ENCODE results near the gene TBX1. TPM values are rescaled to one million over a fixed set of nuclear protein-coding genes. Genes with fewer than 3 reads are reported as not detected.
"Not testable (repeated sequence)": the region's sequence is repeated elsewhere in the genome, so short reads cannot be mapped to it uniquely, and the experiment has no call there.

TBX1 gene
- total RNA-seq, 2 experiments from 2014 or later = not detected

- H3K27me3 Mint-ChIP-seq (ENCODE audit: low read depth) = no peaks in the 10 kb centered on the region
- H3K4me1 Mint-ChIP-seq (ENCODE audit: low read depth) = no peaks in the 10 kb centered on the region
- DNase-seq = no peak
- intact Hi-C loops (cut with micrococcal nuclease) = no loop called here
- H3K27ac Mint-ChIP-seq = no peak overlapping the region
- H3K36me3 Mint-ChIP-seq (ENCODE audit: low read depth) = peaks cover 28% of the 10 kb centered on the region
- peaks cover 3% of the 10 kb centered on the region for H3K9me3 Mint-ChIP-seq
- CTCF ChIA-PET = interaction anchor here (0.5 kb wide), 1 partner anchor 9 kb away, joined by 3 read pairs; no protein-coding TSS in a partner anchor
- H3K4me3 Mint-ChIP-seq = no peak overlapping the region
Observed at GRCh38 chr22:19789406-19789805, 28.8 kb downstream of the TBX1 start.

GRCh38 chr22:19789828-19790227 is 29.2 kb downstream of the TBX1 start:
- CTCF ChIA-PET = interaction anchor here (0.5 kb wide), 1 partner anchor 9 kb away, joined by 3 read pairs; no protein-coding TSS in a partner anchor
- no peak for DNase-seq
- intact Hi-C loops (cut with micrococcal nuclease) = no loop called here
- Mint-ChIP-seq H3K4me1 (ENCODE audit: low read depth) (no peaks in the 10 kb centered on the region), H3K9me3 (peaks cover 3% of the 10 kb centered on the region), H3K27me3 (ENCODE audit: low read depth) (no peaks in the 10 kb centered on the region), H3K4me3 (no peak overlapping the region), H3K36me3 (ENCODE audit: low read depth) (peaks cover 30% of the 10 kb centered on the region), H3K27ac (no peak overlapping the region)

- intact Hi-C loops (cut with micrococcal nuclease) = no loop called here
- peaks cover 30% of the 10 kb centered on the region for H3K36me3 Mint-ChIP-seq (ENCODE audit: low read depth)
- CTCF ChIA-PET = no interaction called here
Observed at GRCh38 chr22:19791243-19791642, 30.7 kb downstream of the TBX1 start.

GRCh38 chr22:19791894-19792293 is 31.3 kb downstream of the TBX1 start:
- Mint-ChIP-seq H3K4me3 (no peak overlapping the region), H3K4me1 (ENCODE audit: low read depth) (peaks cover 7% of the 10 kb centered on the region), H3K36me3 (ENCODE audit: low read depth) (peaks cover 30% of the 10 kb centered on the region), H3K9me3 (peaks cover 3% of the 10 kb centered on the region), H3K27me3 (ENCODE audit: low read depth) (no peaks in the 10 kb centered on the region), H3K27ac (no peak overlapping the region)
- DNase-seq = no peak
- intact Hi-C loops (cut with micrococcal nuclease) = no loop called here
- CTCF ChIA-PET = interaction anchor here (0.5 kb wide), 1 partner anchor 157 kb away, joined by 4 read pairs; no protein-coding TSS in a partner anchor

More at GRCh38 chr22:19791243-19791642, 30.7 kb downstream of the TBX1 start:
- Mint-ChIP-seq H3K4me3 (no peak overlapping the region), H3K27me3 (ENCODE audit: low read depth) (no peaks in the 10 kb centered on the region), H3K9me3 (peaks cover 3% of the 10 kb centered on the region), H3K27ac (no peak overlapping the region), H3K4me1 (ENCODE audit: low read depth) (peaks cover 7% of the 10 kb centered on the region)
- DNase-seq = no peak

GRCh38 chr22:19792383-19792896 is 31.9 kb downstream of the TBX1 start:
- H3K9me3 Mint-ChIP-seq; H3K27ac Mint-ChIP-seq; H3K4me1 Mint-ChIP-seq (ENCODE audit: low read depth); intact Hi-C loops (cut with micrococcal nuclease); H3K4me3 Mint-ChIP-seq; DNase-seq; H3K27me3 Mint-ChIP-seq (ENCODE audit: low read depth); CTCF ChIA-PET: not testable (repeated sequence)
- H3K36me3 Mint-ChIP-seq (ENCODE audit: low read depth) = peaks cover 30% of the 10 kb centered on the region

GRCh38 chr22:19793161-19793560 is 32.6 kb downstream of the TBX1 start:
- Mint-ChIP-seq H3K27ac (no peak overlapping the region), H3K4me1 (ENCODE audit: low read depth) (peaks cover 7% of the 10 kb centered on the region), H3K36me3 (ENCODE audit: low read depth) (peaks cover 30% of the 10 kb centered on the region), H3K9me3 (peaks cover 3% of the 10 kb centered on the region), H3K27me3 (ENCODE audit: low read depth) (no peaks in the 10 kb centered on the region), H3K4me3 (no peak overlapping the region)
- CTCF ChIA-PET = interaction anchor here (1.1 kb wide), 1 partner anchor 63 kb away, joined by 3 read pairs; no protein-coding TSS in a partner anchor
- intact Hi-C loops (cut with micrococcal nuclease) = no loop called here
- no peak for DNase-seq

GRCh38 chr22:19793661-19794310 is 33.2 kb downstream of the TBX1 start:
- Mint-ChIP-seq H3K4me1 (ENCODE audit: low read depth) (peaks cover 7% of the 10 kb centered on the region), H3K27me3 (ENCODE audit: low read depth) (no peaks in the 10 kb centered on the region), H3K36me3 (ENCODE audit: low read depth) (peaks cover 30% of the 10 kb centered on the region), H3K4me3 (no peak overlapping the region), H3K9me3 (peaks cover 3% of the 10 kb centered on the region), H3K27ac (no peak overlapping the region)
- no peak for DNase-seq
- CTCF ChIA-PET = interaction anchor here (1.1 kb wide), 1 partner anchor 64 kb away, joined by 3 read pairs; no protein-coding TSS in a partner anchor
- intact Hi-C loops (cut with micrococcal nuclease) = no loop called here

- peaks cover 3% of the 10 kb centered on the region for H3K9me3 Mint-ChIP-seq
- peaks cover 21% of the 10 kb centered on the region for H3K36me3 Mint-ChIP-seq (ENCODE audit: low read depth)
- H3K27me3 Mint-ChIP-seq (ENCODE audit: low read depth) = no peaks in the 10 kb centered on the region
- DNase-seq = no peak
- CTCF ChIA-PET = interaction anchor here (0.5 to 0.6 kb wide), 2 partner anchors 65 to 397 kb away, joined by 3 read pairs; no protein-coding TSS in a partner anchor
- peaks cover 7% of the 10 kb centered on the region for H3K4me1 Mint-ChIP-seq (ENCODE audit: low read depth)
- H3K4me3 Mint-ChIP-seq = no peak overlapping the region
- intact Hi-C loops (cut with micrococcal nuclease) = no loop called here
- no peak overlapping the region for H3K27ac Mint-ChIP-seq
Observed at GRCh38 chr22:19795617-19796008, 35.0 kb downstream of the TBX1 start.

- CTCF ChIA-PET = no interaction called here
- no peak for DNase-seq
- Mint-ChIP-seq H3K9me3 (peaks cover 3% of the 10 kb centered on the region), H3K27me3 (ENCODE audit: low read depth) (no peaks in the 10 kb centered on the region), H3K4me1 (ENCODE audit: low read depth) (peaks cover 7% of the 10 kb centered on the region), H3K36me3 (ENCODE audit: low read depth) (peaks cover 21% of the 10 kb centered on the region), H3K27ac (no peak overlapping the region), H3K4me3 (no peak overlapping the region)
- intact Hi-C loops (cut with micrococcal nuclease) = no loop called here
Observed at GRCh38 chr22:19796160-19796559, 35.6 kb downstream of the TBX1 start.

- no peak for DNase-seq
- H3K27me3 Mint-ChIP-seq (ENCODE audit: low read depth) = no peaks in the 10 kb centered on the region
- H3K4me1 Mint-ChIP-seq (ENCODE audit: low read depth) = peaks cover 7% of the 10 kb centered on the region
- CTCF ChIA-PET = no interaction called here
- peaks cover 15% of the 10 kb centered on the region for H3K36me3 Mint-ChIP-seq (ENCODE audit: low read depth)
- H3K4me3 Mint-ChIP-seq = no peak overlapping the region
- intact Hi-C loops (cut with micrococcal nuclease) = no loop called here
- H3K27ac Mint-ChIP-seq = no peak overlapping the region
- peaks cover 3% of the 10 kb centered on the region for H3K9me3 Mint-ChIP-seq
Observed at GRCh38 chr22:19797086-19798002, 36.8 kb downstream of the TBX1 start.

GRCh38 chr22:19798003-19798665 is 37.6 kb downstream of the TBX1 start:
- peaks cover 14% of the 10 kb centered on the region for H3K36me3 Mint-ChIP-seq (ENCODE audit: low read depth)
- no peaks in the 10 kb centered on the region for H3K9me3 Mint-ChIP-seq
- peaks cover 7% of the 10 kb centered on the region for H3K4me1 Mint-ChIP-seq (ENCODE audit: low read depth)
- CTCF ChIA-PET = interaction anchor here (0.6 kb wide), 1 partner anchor 70 kb away, joined by 3 read pairs; no protein-coding TSS in a partner anchor
- H3K27ac Mint-ChIP-seq = no peak overlapping the region
- DNase-seq = no peak
- intact Hi-C loops (cut with micrococcal nuclease) = no loop called here
- H3K27me3 Mint-ChIP-seq (ENCODE audit: low read depth) = no peaks in the 10 kb centered on the region
- H3K4me3 Mint-ChIP-seq = no peak overlapping the region

GRCh38 chr22:19798891-19799293 is 38.3 kb downstream of the TBX1 start:
- no peak for DNase-seq
- intact Hi-C loops (cut with micrococcal nuclease) = no loop called here
- no peaks in the 10 kb centered on the region for H3K9me3 Mint-ChIP-seq
- H3K27me3 Mint-ChIP-seq (ENCODE audit: low read depth) = no peaks in the 10 kb centered on the region
- no peak overlapping the region for H3K4me3 Mint-ChIP-seq
- no peak overlapping the region for H3K27ac Mint-ChIP-seq
- H3K36me3 Mint-ChIP-seq (ENCODE audit: low read depth) = peaks cover 7% of the 10 kb centered on the region
- CTCF ChIA-PET = interaction anchor here (0.6 kb wide), 1 partner anchor 70 kb away, joined by 3 read pairs; no protein-coding TSS in a partner anchor
- H3K4me1 Mint-ChIP-seq (ENCODE audit: low read depth) = peaks cover 7% of the 10 kb centered on the region

Data from activated naive CD4-positive, alpha-beta T cell treated with anti-CD3 and anti-CD28 coated beads for 36 hours (primary cell).